GM23338 (cell line): ENCODE results near the gene TGM2.

ENCODE experiments used
- CREB1 ChIP-seq: fragments of 250-450 bp; sonication (Bioruptor Pico); IDR thresholded peaks from 2 replicates; pipeline ENCODE4 v1.5.0; 2020; ENCODE audit warnings: low read depth, mild to moderate bottlenecking, moderate library complexity
- EZH2 ChIP-seq: fragments of 200-600 bp; sonication (generic); IDR thresholded peaks from one replicate; pipeline ENCODE4 v1.8.0; 2017; ENCODE audit warnings: antibody characterized with exemption, mild to moderate bottlenecking, low read depth; ENCODE audit not compliant: unreplicated experiment
- EZH2phosphoT487 ChIP-seq: fragments of 200-600 bp; sonication (generic); IDR thresholded peaks from one replicate; pipeline ENCODE4 v1.8.1; 2018; ENCODE audit warnings: antibody characterized with exemption; ENCODE audit not compliant: unreplicated experiment
- JUNB ChIP-seq: IDR thresholded peaks from one replicate; pipeline ENCODE4 v1.6.1; 2016; ENCODE audit warnings: antibody characterized with exemption; ENCODE audit not compliant: unreplicated experiment
- NANOG ChIP-seq: IDR thresholded peaks from 2 replicates; pipeline ENCODE4 v1.6.1; 2016; ENCODE audit warnings: antibody characterized with exemption, borderline replicate concordance
- POLR2AphosphoS5 ChIP-seq: IDR thresholded peaks from 2 replicates; pipeline ENCODE4 v1.6.1; 2016; ENCODE audit warnings: antibody characterized with exemption, low read depth
- STAT1 ChIP-seq: IDR thresholded peaks from one replicate; pipeline ENCODE4 v1.6.1; 2016; ENCODE audit warnings: antibody characterized with exemption; ENCODE audit not compliant: unreplicated experiment
- ZNF114 ChIP-seq: fragments of 250-450 bp; sonication (Bioruptor Pico); IDR thresholded peaks from 2 replicates; pipeline ENCODE4 v1.5.0; 2020; ENCODE audit warnings: mild to moderate bottlenecking, moderate library complexity
- ZNF331 ChIP-seq: fragments of 250-450 bp; sonication (Bioruptor Pico); IDR thresholded peaks from 2 replicates; pipeline ENCODE4 v1.5.0; 2020; ENCODE audit warnings: low read depth, mild to moderate bottlenecking, moderate library complexity
- TF ChIP-seq, protein P1 (sequence below), 2 experiments: fragments of 200-600 bp in 1 of 2; sonication (generic) in 1 of 2; conservative IDR thresholded peaks; 2 replicates each; pipeline versions ENCODE4 v1.5.1 to v1.6.1; 2016 to 2017; ENCODE audit warnings: antibody characterized with exemption in 2 of 2, low read depth in 2 of 2, mild to moderate bottlenecking in 2 of 2, moderate library complexity in 1 of 2
- TF ChIP-seq, protein P2 (sequence below): IDR thresholded peaks from one replicate; pipeline ENCODE4 v1.6.1; 2018; ENCODE audit warnings: antibody characterized with exemption; ENCODE audit not compliant: unreplicated experiment
- TF ChIP-seq, protein P3 (sequence below): IDR thresholded peaks from 2 replicates; pipeline ENCODE4 v1.6.1; 2016; ENCODE audit warnings: antibody characterized with exemption
- TF ChIP-seq, protein P4 (sequence below): fragments of 250-450 bp; sonication (Bioruptor Pico); IDR thresholded peaks from 2 replicates; pipeline ENCODE4 v1.5.0; 2020; ENCODE audit warnings: mild to moderate bottlenecking, moderate library complexity

DNA sequence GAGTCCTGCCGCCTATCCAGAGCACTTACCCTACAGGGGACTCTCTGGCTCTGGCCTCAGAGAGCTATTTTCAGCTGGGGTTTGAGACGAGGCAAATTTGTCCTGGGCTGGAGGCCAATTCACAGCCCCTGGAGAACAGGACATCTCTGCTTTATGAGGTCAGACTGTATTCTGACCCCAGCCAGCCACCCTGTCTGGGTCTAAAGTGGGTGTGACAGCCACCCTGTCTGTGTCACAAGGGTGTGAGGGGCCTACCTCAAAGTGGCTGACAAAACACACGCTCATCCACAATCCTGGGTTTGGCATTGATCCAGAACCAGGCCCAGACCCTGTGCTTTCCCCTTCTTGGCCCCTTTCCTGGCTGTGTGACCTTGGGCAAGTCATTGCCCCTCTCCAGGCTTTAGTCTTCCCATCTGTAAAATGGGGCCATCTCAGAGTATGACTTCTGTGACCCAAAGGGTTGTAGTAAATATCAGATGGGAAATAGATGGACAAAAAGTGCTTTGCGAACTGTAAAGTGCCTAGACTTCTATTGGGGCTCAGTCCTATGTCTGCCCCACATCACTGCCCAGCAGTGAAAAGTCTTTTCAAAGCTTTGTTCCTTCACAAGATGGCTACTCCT lies 44.1 kb upstream of the TGM2 start:
- TF ChIP-seq, protein P1, sequence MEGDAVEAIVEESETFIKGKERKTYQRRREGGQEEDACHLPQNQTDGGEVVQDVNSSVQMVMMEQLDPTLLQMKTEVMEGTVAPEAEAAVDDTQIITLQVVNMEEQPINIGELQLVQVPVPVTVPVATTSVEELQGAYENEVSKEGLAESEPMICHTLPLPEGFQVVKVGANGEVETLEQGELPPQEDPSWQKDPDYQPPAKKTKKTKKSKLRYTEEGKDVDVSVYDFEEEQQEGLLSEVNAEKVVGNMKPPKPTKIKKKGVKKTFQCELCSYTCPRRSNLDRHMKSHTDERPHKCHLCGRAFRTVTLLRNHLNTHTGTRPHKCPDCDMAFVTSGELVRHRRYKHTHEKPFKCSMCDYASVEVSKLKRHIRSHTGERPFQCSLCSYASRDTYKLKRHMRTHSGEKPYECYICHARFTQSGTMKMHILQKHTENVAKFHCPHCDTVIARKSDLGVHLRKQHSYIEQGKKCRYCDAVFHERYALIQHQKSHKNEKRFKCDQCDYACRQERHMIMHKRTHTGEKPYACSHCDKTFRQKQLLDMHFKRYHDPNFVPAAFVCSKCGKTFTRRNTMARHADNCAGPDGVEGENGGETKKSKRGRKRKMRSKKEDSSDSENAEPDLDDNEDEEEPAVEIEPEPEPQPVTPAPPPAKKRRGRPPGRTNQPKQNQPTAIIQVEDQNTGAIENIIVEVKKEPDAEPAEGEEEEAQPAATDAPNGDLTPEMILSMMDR (conservative IDR thresholded peaks at IDR 0.05; ENCODE audit: low read depth in 2 of 2): no peak
- no peak for TF ChIP-seq POLR2AphosphoS5
- TF ChIP-seq EZH2phosphoT487: no peak
- TF ChIP-seq, protein P2, sequence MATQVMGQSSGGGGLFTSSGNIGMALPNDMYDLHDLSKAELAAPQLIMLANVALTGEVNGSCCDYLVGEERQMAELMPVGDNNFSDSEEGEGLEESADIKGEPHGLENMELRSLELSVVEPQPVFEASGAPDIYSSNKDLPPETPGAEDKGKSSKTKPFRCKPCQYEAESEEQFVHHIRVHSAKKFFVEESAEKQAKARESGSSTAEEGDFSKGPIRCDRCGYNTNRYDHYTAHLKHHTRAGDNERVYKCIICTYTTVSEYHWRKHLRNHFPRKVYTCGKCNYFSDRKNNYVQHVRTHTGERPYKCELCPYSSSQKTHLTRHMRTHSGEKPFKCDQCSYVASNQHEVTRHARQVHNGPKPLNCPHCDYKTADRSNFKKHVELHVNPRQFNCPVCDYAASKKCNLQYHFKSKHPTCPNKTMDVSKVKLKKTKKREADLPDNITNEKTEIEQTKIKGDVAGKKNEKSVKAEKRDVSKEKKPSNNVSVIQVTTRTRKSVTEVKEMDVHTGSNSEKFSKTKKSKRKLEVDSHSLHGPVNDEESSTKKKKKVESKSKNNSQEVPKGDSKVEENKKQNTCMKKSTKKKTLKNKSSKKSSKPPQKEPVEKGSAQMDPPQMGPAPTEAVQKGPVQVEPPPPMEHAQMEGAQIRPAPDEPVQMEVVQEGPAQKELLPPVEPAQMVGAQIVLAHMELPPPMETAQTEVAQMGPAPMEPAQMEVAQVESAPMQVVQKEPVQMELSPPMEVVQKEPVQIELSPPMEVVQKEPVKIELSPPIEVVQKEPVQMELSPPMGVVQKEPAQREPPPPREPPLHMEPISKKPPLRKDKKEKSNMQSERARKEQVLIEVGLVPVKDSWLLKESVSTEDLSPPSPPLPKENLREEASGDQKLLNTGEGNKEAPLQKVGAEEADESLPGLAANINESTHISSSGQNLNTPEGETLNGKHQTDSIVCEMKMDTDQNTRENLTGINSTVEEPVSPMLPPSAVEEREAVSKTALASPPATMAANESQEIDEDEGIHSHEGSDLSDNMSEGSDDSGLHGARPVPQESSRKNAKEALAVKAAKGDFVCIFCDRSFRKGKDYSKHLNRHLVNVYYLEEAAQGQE: no peak
- TF ChIP-seq JUNB: no peak
- TF ChIP-seq EZH2: no peak
- TF ChIP-seq, protein P3, sequence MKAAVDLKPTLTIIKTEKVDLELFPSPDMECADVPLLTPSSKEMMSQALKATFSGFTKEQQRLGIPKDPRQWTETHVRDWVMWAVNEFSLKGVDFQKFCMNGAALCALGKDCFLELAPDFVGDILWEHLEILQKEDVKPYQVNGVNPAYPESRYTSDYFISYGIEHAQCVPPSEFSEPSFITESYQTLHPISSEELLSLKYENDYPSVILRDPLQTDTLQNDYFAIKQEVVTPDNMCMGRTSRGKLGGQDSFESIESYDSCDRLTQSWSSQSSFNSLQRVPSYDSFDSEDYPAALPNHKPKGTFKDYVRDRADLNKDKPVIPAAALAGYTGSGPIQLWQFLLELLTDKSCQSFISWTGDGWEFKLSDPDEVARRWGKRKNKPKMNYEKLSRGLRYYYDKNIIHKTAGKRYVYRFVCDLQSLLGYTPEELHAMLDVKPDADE: no peak
- no peak for TF ChIP-seq CREB1 (CRISPR knock-in tag)
- TF ChIP-seq ZNF331 (CRISPR knock-in tag): no peak
- TF ChIP-seq ZNF114 (CRISPR knock-in tag): no peak
- TF ChIP-seq NANOG: no peak
- no peak for TF ChIP-seq STAT1
- TF ChIP-seq, protein P4, sequence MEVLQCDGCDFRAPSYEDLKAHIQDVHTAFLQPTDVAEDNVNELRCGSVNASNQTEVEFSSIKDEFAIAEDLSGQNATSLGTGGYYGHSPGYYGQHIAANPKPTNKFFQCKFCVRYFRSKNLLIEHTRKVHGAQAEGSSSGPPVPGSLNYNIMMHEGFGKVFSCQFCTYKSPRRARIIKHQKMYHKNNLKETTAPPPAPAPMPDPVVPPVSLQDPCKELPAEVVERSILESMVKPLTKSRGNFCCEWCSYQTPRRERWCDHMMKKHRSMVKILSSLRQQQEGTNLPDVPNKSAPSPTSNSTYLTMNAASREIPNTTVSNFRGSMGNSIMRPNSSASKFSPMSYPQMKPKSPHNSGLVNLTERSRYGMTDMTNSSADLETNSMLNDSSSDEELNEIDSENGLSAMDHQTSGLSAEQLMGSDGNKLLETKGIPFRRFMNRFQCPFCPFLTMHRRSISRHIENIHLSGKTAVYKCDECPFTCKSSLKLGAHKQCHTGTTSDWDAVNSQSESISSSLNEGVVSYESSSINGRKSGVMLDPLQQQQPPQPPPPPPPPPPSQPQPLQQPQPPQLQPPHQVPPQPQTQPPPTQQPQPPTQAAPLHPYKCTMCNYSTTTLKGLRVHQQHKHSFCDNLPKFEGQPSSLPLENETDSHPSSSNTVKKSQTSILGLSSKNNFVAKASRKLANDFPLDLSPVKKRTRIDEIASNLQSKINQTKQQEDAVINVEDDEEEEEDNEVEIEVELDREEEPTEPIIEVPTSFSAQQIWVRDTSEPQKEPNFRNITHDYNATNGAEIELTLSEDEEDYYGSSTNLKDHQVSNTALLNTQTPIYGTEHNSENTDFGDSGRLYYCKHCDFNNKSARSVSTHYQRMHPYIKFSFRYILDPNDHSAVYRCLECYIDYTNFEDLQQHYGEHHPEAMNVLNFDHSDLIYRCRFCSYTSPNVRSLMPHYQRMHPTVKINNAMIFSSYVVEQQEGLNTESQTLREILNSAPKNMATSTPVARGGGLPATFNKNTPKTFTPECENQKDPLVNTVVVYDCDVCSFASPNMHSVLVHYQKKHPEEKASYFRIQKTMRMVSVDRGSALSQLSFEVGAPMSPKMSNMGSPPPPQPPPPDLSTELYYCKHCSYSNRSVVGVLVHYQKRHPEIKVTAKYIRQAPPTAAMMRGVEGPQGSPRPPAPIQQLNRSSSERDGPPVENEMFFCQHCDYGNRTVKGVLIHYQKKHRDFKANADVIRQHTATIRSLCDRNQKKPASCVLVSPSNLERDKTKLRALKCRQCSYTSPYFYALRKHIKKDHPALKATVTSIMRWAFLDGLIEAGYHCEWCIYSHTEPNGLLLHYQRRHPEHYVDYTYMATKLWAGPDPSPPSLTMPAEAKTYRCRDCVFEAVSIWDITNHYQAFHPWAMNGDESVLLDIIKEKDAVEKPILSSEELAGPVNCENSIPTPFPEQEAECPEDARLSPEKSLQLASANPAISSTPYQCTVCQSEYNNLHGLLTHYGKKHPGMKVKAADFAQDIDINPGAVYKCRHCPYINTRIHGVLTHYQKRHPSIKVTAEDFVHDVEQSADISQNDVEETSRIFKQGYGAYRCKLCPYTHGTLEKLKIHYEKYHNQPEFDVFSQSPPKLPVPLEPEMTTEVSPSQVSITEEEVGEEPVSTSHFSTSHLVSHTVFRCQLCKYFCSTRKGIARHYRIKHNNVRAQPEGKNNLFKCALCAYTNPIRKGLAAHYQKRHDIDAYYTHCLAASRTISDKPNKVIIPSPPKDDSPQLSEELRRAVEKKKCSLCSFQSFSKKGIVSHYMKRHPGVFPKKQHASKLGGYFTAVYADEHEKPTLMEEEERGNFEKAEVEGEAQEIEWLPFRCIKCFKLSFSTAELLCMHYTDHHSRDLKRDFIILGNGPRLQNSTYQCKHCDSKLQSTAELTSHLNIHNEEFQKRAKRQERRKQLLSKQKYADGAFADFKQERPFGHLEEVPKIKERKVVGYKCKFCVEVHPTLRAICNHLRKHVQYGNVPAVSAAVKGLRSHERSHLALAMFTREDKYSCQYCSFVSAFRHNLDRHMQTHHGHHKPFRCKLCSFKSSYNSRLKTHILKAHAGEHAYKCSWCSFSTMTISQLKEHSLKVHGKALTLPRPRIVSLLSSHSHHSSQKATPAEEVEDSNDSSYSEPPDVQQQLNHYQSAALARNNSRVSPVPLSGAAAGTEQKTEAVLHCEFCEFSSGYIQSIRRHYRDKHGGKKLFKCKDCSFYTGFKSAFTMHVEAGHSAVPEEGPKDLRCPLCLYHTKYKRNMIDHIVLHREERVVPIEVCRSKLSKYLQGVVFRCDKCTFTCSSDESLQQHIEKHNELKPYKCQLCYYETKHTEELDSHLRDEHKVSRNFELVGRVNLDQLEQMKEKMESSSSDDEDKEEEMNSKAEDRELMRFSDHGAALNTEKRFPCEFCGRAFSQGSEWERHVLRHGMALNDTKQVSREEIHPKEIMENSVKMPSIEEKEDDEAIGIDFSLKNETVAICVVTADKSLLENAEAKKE (CRISPR knock-in tag): no peak
